ENCODE data around the gene DMAC1. TPM values are rescaled to one million over a fixed set of nuclear protein-coding genes. Genes with fewer than 3 reads are reported as not detected.

The DMAC1 gene
- total RNA-seq, 1 donor from 2014 or later, result 62.3 TPM

GRCh38 chr9:7834531-7834930 lies 35.0 kb upstream of the DMAC1 start:
- TF ChIP-seq CTCF (conservative IDR thresholded peaks at IDR 0.05), result no peak
- no peak for DNase-seq (ENCODE audit: low read depth, low spot score)
- Mint-ChIP-seq H3K27ac (ENCODE audit: unreplicated experiment) (no peak overlapping the region), H3K36me3 (ENCODE audit: low read depth) (peaks cover 3% of the 10 kb centered on the region), H3K4me1 (no peaks in the 10 kb centered on the region), H3K27me3 (ENCODE audit: low read depth) (no peaks in the 10 kb centered on the region), H3K9me3 (peaks cover 12% of the 10 kb centered on the region), H3K4me3 (no peak overlapping the region)

- peaks cover 3% of the 10 kb centered on the region for H3K36me3 Mint-ChIP-seq (ENCODE audit: low read depth)
- H3K9me3 Mint-ChIP-seq, result peaks cover 3% of the 10 kb centered on the region
- H3K4me3 Mint-ChIP-seq, result no peak overlapping the region
- no peak for DNase-seq (ENCODE audit: low read depth, low spot score)
- no peak overlapping the region for H3K27ac Mint-ChIP-seq (ENCODE audit: unreplicated experiment)
- no peaks in the 10 kb centered on the region for H3K27me3 Mint-ChIP-seq (ENCODE audit: low read depth)
- TF ChIP-seq CTCF (conservative IDR thresholded peaks at IDR 0.05), result no peak
- H3K4me1 Mint-ChIP-seq, result no peaks in the 10 kb centered on the region
Observed at GRCh38 chr9:7828334-7828733, 28.8 kb upstream of the DMAC1 start.

GRCh38 chr9:7827792-7828191 lies 28.2 kb upstream of the DMAC1 start:
- H3K27me3 Mint-ChIP-seq (ENCODE audit: low read depth), result no peaks in the 10 kb centered on the region
- peaks cover 3% of the 10 kb centered on the region for H3K9me3 Mint-ChIP-seq
- no peaks in the 10 kb centered on the region for H3K4me1 Mint-ChIP-seq
- no peak for TF ChIP-seq CTCF (conservative IDR thresholded peaks at IDR 0.05)
- no peak overlapping the region for H3K27ac Mint-ChIP-seq (ENCODE audit: unreplicated experiment)
- no peak overlapping the region for H3K4me3 Mint-ChIP-seq
- no peak for DNase-seq (ENCODE audit: low read depth, low spot score)
- H3K36me3 Mint-ChIP-seq (ENCODE audit: low read depth), result peaks cover 3% of the 10 kb centered on the region

GRCh38 chr9:7827056-7827455 lies 27.5 kb upstream of the DMAC1 start:
- peaks cover 3% of the 10 kb centered on the region for H3K9me3 Mint-ChIP-seq
- peaks cover 3% of the 10 kb centered on the region for H3K36me3 Mint-ChIP-seq (ENCODE audit: low read depth)
- no peak for TF ChIP-seq CTCF (conservative IDR thresholded peaks at IDR 0.05)
- DNase-seq (ENCODE audit: low read depth, low spot score), result no peak
- H3K27ac Mint-ChIP-seq (ENCODE audit: unreplicated experiment), result no peak overlapping the region
- H3K27me3 Mint-ChIP-seq (ENCODE audit: low read depth), result no peaks in the 10 kb centered on the region
- no peak overlapping the region for H3K4me3 Mint-ChIP-seq
- H3K4me1 Mint-ChIP-seq, result no peaks in the 10 kb centered on the region

GRCh38 chr9:7823651-7824050 lies 24.1 kb upstream of the DMAC1 start:
- H3K36me3 Mint-ChIP-seq (ENCODE audit: low read depth), result no peaks in the 10 kb centered on the region
- no peaks in the 10 kb centered on the region for H3K9me3 Mint-ChIP-seq
- H3K4me3 Mint-ChIP-seq, result no peak overlapping the region
- no peak for DNase-seq (ENCODE audit: low read depth, low spot score)
- no peaks in the 10 kb centered on the region for H3K4me1 Mint-ChIP-seq
- no peak overlapping the region for H3K27ac Mint-ChIP-seq (ENCODE audit: unreplicated experiment)
- no peaks in the 10 kb centered on the region for H3K27me3 Mint-ChIP-seq (ENCODE audit: low read depth)
- no peak for TF ChIP-seq CTCF (conservative IDR thresholded peaks at IDR 0.05)

GRCh38 chr9:7819984-7820383 lies 20.4 kb upstream of the DMAC1 start:
- no peak overlapping the region for H3K27ac Mint-ChIP-seq (ENCODE audit: unreplicated experiment)
- H3K27me3 Mint-ChIP-seq (ENCODE audit: low read depth), result no peaks in the 10 kb centered on the region
- peaks cover 8% of the 10 kb centered on the region for H3K4me1 Mint-ChIP-seq
- H3K36me3 Mint-ChIP-seq (ENCODE audit: low read depth), result no peaks in the 10 kb centered on the region
- H3K4me3 Mint-ChIP-seq, result no peak overlapping the region
- DNase-seq (ENCODE audit: low read depth, low spot score), result no peak
- H3K9me3 Mint-ChIP-seq, result no peaks in the 10 kb centered on the region
- TF ChIP-seq CTCF (conservative IDR thresholded peaks at IDR 0.05), result no peak

Data from neural crest cell (in vitro differentiated cells).